SH-SY5Y (cell line): Measurements from ENCODE around the gene MEI4.

Experiments used
- GATA2 ChIP-seq: IDR thresholded peaks from 2 replicates; pipeline ENCODE4 v1.6.1; 2011; ENCODE audit warnings: mild to moderate bottlenecking, low read depth, low read length
- GATA3 ChIP-seq: IDR thresholded peaks from 2 replicates; pipeline ENCODE4 v1.6.1; 2011; ENCODE audit warnings: low read depth, mild to moderate bottlenecking, low read length, moderate library complexity

DNA sequence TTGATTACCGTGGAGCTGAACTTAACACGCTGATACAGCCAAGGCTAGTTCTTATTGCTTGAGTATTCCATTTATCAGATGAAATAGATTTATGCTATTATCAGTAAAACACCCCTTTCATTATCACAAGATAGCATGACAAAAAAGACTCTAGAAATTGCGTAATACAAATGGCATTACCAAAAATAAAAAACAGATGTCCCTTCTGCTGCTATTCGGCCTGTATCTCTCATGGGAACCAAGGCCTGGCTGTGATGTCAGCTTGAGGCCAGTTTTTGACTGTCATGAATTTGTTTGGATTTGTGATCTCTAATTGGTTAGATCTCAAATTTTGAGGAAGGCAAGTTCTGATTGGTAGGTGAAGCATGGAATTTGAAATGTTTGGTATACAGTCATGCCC, 25.2 kb downstream of the MEI4 start:
- no peak for TF ChIP-seq GATA2
- TF ChIP-seq GATA3, result no peak
